Measurements from ENCODE around the gene PRXL2B. TPM values are rescaled to one million over a fixed set of nuclear protein-coding genes. Genes with fewer than 3 reads are reported as not detected.
"Not testable (repeated sequence)": the region's sequence is repeated elsewhere in the genome, so short reads cannot be mapped to it uniquely, and the experiment has no call there.

PRXL2B gene
- total RNA-seq, 1 donor from 2014 or later = 8.2 TPM

GRCh38 chr1:2566101-2567045 is 20.2 kb upstream of the PRXL2B start:
- DNase-seq = no peak
- intact Hi-C loops (cut with micrococcal nuclease) = no loop called here
- no peaks in the 10 kb centered on the region for H3K9me3 ChIP-seq (replicated peaks)
- TF ChIP-seq CTCF (IDR thresholded peaks at IDR 0.05; ENCODE audit: borderline replicate concordance) = no peak
- H3K4me3 ChIP-seq = no peak overlapping the region
- H3K27ac ChIP-seq (replicated peaks) = no peak overlapping the region
- H3K27me3 ChIP-seq (ENCODE audit: low read depth) = peaks cover 31% of the 10 kb centered on the region
- H3K4me1 ChIP-seq = peaks cover 4% of the 10 kb centered on the region
- peaks cover 4% of the 10 kb centered on the region for H3K36me3 ChIP-seq

DNA sequence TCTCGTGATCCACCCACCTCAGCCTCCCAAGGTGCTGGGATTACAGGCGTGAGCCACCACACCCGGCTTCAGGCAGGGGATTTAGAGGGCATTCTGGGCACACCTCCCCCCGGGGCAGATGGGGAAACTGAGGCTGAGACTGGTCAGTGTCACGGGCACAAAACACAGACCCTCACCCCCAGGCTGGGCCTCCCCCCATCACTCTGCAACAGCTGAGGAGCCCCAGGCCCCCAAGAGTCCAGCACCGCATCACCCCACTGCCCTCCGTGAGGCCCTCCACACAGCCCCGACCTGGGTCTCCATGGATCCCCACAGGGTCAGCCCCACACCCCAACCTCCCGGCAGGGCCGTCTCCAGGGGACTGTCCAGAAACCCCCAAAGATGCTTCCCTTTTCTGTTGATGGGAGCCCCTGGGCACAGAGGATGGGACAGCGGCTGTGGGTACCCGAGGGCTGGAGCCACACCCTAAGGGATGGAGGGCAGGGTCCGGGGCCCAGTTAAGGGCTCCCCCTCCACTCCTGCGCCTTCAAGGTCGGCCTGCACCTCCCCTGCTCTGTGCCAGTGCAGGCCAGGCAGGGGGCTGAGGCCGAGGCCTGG is 19.4 kb upstream of the PRXL2B start:
- Histone ChIP-seq H3K4me3 (no peak overlapping the region), H3K27ac (replicated peaks) (no peak overlapping the region), H3K4me1 (peaks cover 4% of the 10 kb centered on the region), H3K9me3 (replicated peaks) (no peaks in the 10 kb centered on the region), H3K27me3 (ENCODE audit: low read depth) (peaks cover 31% of the 10 kb centered on the region), H3K36me3 (peaks cover 4% of the 10 kb centered on the region)
- intact Hi-C loops (cut with micrococcal nuclease) = no loop called here
- no peak for DNase-seq
- TF ChIP-seq CTCF (IDR thresholded peaks at IDR 0.05; ENCODE audit: borderline replicate concordance) = no peak

DNA sequence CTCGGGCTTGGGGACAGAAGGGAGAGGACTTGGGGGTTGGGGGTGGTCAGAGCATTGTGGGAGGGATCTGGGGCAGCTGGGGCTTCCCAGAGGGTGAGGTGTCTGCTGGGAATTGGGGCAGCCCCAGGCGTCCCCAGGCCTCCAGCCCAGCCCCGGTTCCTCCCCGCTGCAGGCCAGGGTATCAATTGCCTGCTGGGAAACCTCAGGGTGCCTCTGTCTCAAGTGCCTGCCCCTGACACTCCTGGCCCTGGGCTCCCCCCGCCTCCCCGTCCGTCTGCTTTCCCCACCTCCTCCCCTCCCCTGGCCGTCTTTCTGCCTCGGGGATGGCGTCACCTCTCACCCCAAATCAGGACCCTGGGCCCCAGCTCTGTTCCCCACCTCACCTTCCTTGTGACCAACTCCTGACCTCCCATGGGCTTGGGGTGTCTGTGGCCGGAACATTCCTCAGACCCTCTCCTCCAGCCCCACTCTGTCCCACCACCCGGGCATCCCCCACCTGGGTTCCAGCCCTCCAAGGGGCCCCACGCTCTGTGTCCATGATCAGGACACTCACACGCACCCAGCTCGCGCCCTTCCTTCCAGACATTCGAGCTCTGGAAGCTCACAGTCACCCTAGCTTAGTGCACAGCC is 18.3 kb upstream of the PRXL2B start:
- DNase-seq; H3K27ac ChIP-seq (replicated peaks); intact Hi-C loops (cut with micrococcal nuclease); H3K9me3 ChIP-seq (replicated peaks); H3K4me1 ChIP-seq; H3K36me3 ChIP-seq; H3K4me3 ChIP-seq: not testable (repeated sequence)
- H3K27me3 ChIP-seq (ENCODE audit: low read depth) = peaks cover 31% of the 10 kb centered on the region

GRCh38 chr1:2569060-2569459 is 17.5 kb upstream of the PRXL2B start:
- Histone ChIP-seq H3K27me3 (ENCODE audit: low read depth) (peaks cover 31% of the 10 kb centered on the region), H3K4me3 (no peak overlapping the region), H3K4me1 (peaks cover 4% of the 10 kb centered on the region), H3K9me3 (replicated peaks) (peaks cover 12% of the 10 kb centered on the region), H3K27ac (replicated peaks) (no peak overlapping the region), H3K36me3 (no peaks in the 10 kb centered on the region)
- DNase-seq = no peak
- intact Hi-C loops (cut with micrococcal nuclease) = no loop called here
- no peak for TF ChIP-seq CTCF (IDR thresholded peaks at IDR 0.05; ENCODE audit: borderline replicate concordance)

GRCh38 chr1:2569703-2570102 is 16.9 kb upstream of the PRXL2B start:
- H3K4me1 ChIP-seq; H3K36me3 ChIP-seq; H3K4me3 ChIP-seq; H3K27ac ChIP-seq (replicated peaks); DNase-seq; intact Hi-C loops (cut with micrococcal nuclease): not testable (repeated sequence)
- H3K27me3 ChIP-seq (ENCODE audit: low read depth) = peaks cover 30% of the 10 kb centered on the region
- H3K9me3 ChIP-seq (replicated peaks) = peaks cover 12% of the 10 kb centered on the region

DNA sequence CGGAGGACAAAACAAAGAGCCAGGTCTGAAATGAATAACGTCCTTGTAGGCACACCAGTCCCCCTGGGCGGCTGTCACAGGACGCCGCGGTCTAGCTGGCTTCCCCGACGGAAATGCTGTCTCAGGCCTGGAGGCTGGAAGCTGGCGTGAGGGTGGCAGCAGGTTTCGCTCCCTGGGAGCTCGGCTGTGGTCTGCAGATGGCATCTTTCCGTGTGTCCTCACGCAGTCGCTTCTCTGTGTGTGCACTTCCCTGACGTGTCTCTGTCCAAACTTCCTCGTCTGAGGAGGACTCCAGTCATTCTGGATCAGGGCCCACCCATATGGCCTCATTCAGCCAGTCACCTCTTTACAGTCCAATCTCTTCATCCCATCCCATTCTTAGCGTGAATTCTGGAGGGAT is 16.2 kb upstream of the PRXL2B start:
- no peaks in the 10 kb centered on the region for H3K36me3 ChIP-seq
- H3K4me1 ChIP-seq = no peaks in the 10 kb centered on the region
- peaks cover 12% of the 10 kb centered on the region for H3K9me3 ChIP-seq (replicated peaks)
- H3K4me3 ChIP-seq = no peak overlapping the region
- no peak overlapping the region for H3K27ac ChIP-seq (replicated peaks)
- no peak for TF ChIP-seq CTCF (IDR thresholded peaks at IDR 0.05; ENCODE audit: borderline replicate concordance)
- intact Hi-C loops (cut with micrococcal nuclease) = no loop called here
- no peak for DNase-seq
- peaks cover 25% of the 10 kb centered on the region for H3K27me3 ChIP-seq (ENCODE audit: low read depth)
